ENCODE measurements around the gene GNGT2.
A peak's percentile ranks its signal among the peaks of the same experiment; 100 is the strongest.
"Not testable (repeated sequence)": the region's sequence is repeated elsewhere in the genome, so short reads cannot be mapped to it uniquely, and the experiment has no call there.

GNGT2 gene

DNA sequence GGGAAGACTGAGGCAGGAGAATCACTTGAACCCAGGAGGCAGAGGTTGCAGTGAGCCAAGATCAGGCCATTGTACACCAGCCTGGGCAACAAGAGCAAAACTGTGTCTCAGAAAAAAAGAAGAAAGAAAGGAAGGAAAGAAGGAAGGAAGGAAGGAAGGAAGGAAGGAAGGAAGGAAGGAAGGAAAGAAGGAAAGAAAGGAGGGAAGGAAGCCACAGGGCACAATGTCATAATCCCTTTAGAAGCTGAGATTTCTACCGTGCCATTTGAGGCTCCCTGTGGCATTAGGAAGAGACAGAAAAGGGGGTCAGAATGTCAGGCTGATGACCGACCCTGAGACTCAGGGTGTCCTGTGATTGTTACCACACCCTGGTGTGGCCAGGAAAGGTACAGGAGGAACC is 6.6 kb downstream of the GNGT2 start:
- DNase-seq, result no peak

DNA sequence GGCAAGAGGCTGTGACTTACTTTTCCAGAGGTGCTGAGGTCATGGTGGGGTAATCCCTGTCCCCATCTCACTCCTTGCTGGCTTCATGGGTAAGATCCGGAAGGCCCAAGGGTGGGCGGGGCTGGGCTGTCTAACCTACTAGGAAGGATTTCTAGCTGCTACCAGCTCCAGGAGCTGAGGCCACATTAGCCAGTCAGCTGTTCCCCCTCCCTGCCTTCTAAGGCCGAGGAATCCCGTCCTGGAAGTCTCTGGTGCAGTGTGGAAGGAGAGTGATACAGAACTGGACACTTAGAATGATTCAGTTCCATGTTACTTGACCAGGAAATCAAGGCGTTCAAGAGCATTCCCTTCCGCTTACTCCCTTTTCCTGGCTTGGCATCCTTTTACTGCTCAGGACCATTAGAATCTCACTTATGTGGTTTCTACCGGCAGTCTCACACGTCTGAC is 8.9 kb downstream of the GNGT2 start:
- DNase-seq, result no peak

DNA sequence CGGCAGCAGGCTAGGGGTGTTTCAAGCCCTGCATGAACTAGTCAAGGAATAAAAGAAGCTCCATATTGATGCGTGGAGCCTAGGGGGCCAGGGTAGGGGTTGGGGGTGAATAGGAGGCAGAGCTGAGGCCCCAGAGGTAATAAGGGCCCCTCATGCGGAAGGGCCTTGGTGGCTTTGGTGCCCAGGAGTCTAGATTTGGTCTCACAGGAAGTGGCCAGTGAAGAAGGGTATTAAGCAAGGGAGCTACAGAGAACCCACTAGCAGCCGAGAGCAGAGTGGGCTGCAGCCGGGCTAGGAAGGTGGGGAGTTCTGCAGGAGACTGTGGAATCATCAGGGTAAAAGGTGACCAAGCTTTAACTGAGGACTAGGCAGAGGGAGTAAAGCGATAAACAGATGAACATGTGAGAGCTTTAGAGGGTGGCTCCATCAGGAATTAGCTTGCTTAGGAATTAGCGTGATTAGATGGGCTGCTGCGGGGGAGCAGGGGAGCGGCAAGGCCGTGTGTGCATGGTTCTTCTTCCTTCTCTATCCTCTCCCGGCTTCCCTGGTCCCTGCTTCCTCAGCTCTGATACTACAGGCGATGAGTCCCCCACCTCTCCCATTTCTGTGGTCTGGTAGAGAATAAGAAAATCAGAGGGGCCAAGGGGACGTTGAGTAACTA is 9.8 kb downstream of the GNGT2 start:
- no peak for DNase-seq

DNA sequence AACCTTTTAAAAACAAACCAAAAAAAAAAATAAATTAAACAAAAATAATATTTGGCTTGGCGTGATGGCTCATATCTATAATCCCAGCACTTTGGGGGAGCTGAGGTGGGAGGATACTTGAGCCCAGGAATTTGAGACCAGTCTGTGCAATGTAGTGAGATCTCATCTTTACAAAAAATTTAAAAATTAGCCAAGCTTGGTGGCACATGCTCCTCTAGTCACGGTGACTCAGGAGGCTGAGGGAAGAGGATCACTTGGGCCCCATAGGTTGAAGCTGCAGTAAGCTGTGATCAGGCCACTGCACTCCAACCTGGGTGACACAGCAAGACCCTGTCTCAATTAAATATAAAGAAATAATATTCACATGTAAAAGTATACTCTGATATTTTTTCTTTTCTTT is 12.2 kb downstream of the GNGT2 start:
- no peak for DNase-seq

GRCh38 chr17:49197346-49197998 is 12.9 kb downstream of the GNGT2 start:
- DNase-seq, result no peak

GRCh38 chr17:49196520-49196919 is 13.9 kb downstream of the GNGT2 start:
- DNase-seq, result no peak

DNA sequence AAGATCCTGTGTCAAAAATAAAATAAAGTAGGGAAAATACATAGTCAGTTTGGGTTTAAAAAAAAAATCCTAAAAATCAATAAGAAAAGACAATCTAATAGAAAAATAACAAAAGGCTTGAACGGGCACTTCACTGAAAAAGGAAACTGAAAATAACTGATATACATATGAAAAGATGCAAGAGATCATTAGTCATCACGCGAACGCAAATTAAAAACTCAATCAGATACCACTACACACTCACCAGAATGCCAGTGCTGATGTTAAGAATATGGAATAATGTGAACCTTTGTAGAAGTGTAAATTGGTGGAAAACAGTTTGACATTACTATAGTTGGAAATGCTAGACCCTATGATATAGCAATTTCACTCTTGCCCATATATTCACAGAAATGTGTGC is 14.6 kb downstream of the GNGT2 start:
- no peak for DNase-seq

DNA sequence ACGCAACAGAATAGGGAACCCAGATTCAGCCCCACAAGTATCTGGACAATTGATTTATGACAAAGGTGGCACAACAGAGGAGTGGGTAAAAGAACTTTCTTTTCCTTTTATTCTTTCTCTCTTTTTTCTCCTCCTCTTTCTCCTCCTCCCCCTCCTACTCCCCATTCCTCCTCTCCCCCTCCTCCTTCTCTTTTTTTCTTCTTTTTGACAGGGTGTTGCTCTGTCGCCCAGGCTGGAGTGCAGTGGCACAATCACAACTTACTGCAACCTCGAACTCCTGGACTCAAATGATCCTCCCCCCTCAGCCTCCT is 16.1 kb downstream of the GNGT2 start:
- DNase-seq, result no peak

GRCh38 chr17:49193513-49194296 is 16.7 kb downstream of the GNGT2 start:
- peak; percentile 16 for DNase-seq

GRCh38 chr17:49191917-49192741 is 18.2 kb downstream of the GNGT2 start:
- peak; percentile 90 for DNase-seq

GRCh38 chr17:49191409-49191916 is 18.9 kb downstream of the GNGT2 start:
- no peak for DNase-seq

DNA sequence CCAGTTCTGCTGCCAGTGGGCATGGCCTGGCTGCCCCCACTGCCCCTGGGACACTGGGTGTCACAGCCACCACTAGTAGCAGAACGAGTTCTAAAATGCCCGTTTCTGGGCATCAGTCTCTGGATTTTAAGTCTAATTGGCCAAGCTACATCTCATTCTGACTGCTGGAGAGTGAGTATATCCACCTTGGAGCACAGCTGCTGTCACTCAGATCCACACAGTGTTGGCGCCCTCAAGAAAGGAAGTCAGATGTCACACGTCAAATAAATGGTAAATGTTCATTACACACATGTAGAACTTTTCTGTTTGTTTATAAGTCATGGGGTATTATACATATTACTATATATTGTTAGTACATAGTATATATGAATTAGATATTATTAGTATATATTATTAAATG is 19.4 kb downstream of the GNGT2 start:
- no peak for DNase-seq

- no peak for DNase-seq
Measured at GRCh38 chr17:49187301-49187700, 23.1 kb downstream of the GNGT2 start.

DNA sequence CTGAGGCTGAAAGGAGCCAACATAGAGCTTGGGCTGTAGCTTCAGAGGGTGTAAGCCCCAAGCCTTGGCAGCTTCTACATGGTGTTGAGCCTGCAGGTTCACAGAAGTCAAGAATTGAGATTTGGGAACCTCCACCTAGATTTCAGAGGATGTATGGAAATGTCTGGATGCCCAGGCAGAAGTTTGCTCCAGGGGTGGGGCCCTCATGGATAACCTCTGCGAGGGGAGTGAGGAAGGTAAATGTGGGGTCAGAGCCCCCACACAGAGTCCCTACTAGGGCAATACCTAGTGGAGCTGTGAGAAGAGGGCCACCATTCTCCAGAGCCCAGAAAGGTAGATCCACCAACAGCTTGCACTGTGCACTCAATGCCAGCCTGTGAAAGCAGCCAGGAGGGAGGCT is 25.0 kb downstream of the GNGT2 start:
- DNase-seq, result not testable (repeated sequence)

DNA sequence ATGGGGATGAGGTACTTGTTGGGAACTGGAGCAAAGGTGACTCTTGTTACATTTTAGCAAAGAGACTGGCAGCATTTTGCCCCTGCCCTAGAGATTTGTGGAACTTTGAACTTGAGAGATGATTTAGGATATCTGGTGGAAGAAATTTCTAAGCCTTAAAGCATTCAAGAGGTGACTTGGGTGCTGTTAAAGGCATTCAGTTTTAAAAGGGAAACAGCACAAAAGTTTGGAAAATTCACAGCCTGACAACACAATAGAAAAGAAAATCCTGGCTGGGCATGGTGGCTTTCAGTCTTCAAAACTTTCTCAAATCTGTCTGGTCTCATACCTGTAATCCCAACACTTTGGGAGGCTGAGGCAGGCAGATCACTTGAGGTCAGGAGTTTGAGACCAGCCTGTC is 25.9 kb downstream of the GNGT2 start:
- not testable (repeated sequence) for DNase-seq

GRCh38 chr17:49183801-49184200 is 26.6 kb downstream of the GNGT2 start:
- no peak for DNase-seq

DNA sequence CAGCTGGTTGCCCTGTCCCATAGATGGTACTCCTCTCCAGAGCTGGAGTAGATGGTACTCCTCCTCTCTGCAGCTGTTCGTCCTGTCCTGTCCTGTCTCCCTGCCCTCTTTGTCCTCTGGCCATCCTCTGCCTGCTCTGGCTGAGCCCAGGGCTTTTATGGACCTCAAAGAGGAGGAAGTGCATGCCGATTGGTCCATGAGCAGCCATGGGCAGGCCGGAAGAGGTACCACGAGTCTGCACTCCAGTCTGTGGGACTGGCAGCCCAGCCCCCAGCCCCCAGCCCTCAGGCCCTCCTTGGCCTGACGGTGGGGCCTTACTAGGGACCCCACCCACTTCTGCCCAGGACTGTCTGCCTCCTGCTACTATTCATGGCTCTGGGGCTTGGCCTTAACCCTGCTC is 27.0 kb downstream of the GNGT2 start:
- DNase-seq, result no peak

- DNase-seq, result no peak
Measured at GRCh38 chr17:49180998-49181635, 29.3 kb downstream of the GNGT2 start.

DNA sequence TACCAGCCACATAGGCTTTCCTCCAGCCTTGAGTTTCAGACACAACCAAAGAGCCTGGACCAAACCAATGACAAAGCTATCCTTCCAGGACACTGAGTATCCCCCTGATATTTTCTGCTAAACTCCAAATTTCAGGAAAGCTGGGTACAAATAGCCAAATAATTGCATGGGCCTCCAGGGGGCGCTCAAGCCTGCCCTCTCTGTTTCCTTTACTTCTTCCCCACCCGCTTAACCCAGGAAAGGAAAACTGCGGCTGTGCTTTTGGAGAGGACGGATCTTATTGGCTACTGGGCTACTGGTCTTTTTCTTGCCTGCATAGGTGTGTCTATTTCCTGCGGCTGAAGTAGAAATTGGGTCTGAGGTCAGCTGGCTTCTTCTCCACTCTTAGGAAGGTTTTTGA is 30.1 kb downstream of the GNGT2 start:
- DNase-seq, result peak; percentile 67

DNA sequence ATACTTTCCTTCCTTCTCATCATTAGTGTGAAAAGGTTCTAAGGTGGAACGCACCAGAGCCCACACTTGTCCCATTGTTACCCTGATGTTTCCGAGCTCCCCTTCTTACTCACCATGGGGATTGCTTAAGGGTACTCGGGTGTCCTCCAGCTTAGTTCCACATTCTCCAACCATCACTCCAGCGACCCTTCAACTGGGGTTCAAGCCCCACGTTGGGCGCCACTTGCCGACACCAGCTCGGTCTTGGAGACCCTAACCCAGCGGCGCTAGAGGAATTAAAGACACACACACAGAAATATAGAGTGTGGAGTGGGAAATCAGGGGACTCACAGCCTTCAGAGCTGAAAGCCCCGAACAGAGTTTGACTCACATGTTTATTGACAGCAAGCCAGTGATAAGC is 34.4 kb downstream of the GNGT2 start:
- DNase-seq, result not testable (repeated sequence)

GRCh38 chr17:49170711-49171110 is 39.7 kb downstream of the GNGT2 start:
- DNase-seq, result not testable (repeated sequence)

DNA sequence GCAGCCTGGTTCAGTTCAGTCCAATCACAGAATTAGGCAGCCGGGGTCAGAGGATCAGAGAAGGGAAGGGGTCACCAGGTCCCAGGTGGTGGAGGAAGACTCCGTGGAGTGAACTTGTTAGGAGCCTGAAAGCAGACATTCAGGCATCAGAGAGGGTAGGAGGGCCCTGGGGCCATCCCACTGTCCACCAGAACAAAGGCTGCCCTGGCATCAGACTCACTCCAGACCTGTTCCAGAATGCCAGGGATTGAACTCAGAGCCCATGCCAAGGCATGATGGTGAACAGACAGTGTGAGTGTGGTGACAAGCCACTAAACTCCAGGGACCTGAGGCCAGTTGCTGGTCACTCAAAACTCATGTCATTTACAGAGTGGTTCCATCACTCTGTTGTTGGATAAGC is 40.2 kb downstream of the GNGT2 start:
- DNase-seq, result no peak

DNA sequence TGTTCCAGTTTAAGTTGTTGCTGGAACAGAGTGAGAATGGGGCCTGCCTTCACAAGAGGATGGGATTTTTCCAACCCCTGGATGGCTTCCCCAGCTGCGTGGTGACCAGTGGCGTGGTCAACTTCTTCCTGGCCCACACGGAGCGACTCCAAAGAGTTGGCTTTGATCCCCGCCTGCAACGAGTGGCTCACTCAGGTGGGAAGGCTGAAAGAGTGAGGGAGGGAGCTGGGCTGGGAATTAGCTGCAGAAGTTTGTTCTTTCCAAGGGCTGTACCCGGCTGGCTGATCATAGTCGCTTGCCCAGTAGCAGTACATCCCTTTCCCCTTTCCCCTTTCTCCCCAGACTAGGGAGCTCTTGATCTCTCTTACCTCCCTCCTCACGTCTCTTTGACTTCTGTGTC is 41.7 kb downstream of the GNGT2 start:
- DNase-seq, result no peak

Measured in stimulated activated CD4-positive, alpha-beta T cell treated with anti-CD3 and anti-CD28 coated beads, Interleukin-4, amount 100 ng/mL, for 1 hour (primary cell).